Measurements from ENCODE around the gene ARHGEF9. TPM values are rescaled to one million over a fixed set of nuclear protein-coding genes. Genes with fewer than 3 reads are reported as not detected.
A peak's percentile ranks its signal among the peaks of the same experiment; 100 is the strongest.

The ARHGEF9 gene
- total and polyA plus RNA-seq, 5 donors: 60.6 to 126 (median 84.1) TPM

GRCh38 chrX:63746715-63747114 is 38.3 kb downstream of the ARHGEF9 start:
- H3K27me3 ChIP-seq (ENCODE audit: control insufficient read depth, insufficient read depth): no peaks in the 10 kb centered on the region
- ATAC-seq (no peak), DNase-seq (no peak)
- intact Hi-C loops (cut with DNase I): loop anchor here in 1 of 4 donors (10.0 kb wide), 1 partner anchor 62 kb away; no protein-coding TSS in a partner anchor
- no peaks in the 10 kb centered on the region for H3K9me3 ChIP-seq (ENCODE audit: control insufficient read depth, low read length)
- H3K27ac ChIP-seq (ENCODE audit: low read length): peak overlapping the region; percentile 43
- peaks cover 11% of the 10 kb centered on the region for H3K4me1 ChIP-seq (ENCODE audit: control insufficient read depth, insufficient read depth, low read length)
- 50% methylated on average over 3 of the region's 3 CpGs for WGBS
- no peak overlapping the region for H3K4me3 ChIP-seq (ENCODE audit: low read length)

- Histone ChIP-seq H3K27me3 (ENCODE audit: control insufficient read depth, insufficient read depth) (no peaks in the 10 kb centered on the region), H3K27ac (ENCODE audit: low read length) (peak overlapping the region; percentile 3), H3K4me1 (ENCODE audit: control insufficient read depth, insufficient read depth, low read length) (peaks cover 15% of the 10 kb centered on the region), H3K4me3 (ENCODE audit: low read length) (no peak overlapping the region), H3K9me3 (ENCODE audit: control insufficient read depth, low read length) (no peaks in the 10 kb centered on the region)
- intact Hi-C loops (cut with DNase I): loop anchor here in 1 of 4 donors (10.0 kb wide), 1 partner anchor 61 kb away; no protein-coding TSS in a partner anchor
- DNase-seq (no peak), ATAC-seq (no peak)
- WGBS: 68% methylated on average over 1 of the region's 1 CpG
Measured at GRCh38 chrX:63746278-63746677, 38.7 kb downstream of the ARHGEF9 start.

- no peaks in the 10 kb centered on the region for H3K27me3 ChIP-seq (ENCODE audit: control insufficient read depth, insufficient read depth)
- intact Hi-C loops (cut with DNase I): loop anchor here in 1 of 4 donors (10.0 kb wide), 1 partner anchor 60 kb away; no protein-coding TSS in a partner anchor
- no peaks in the 10 kb centered on the region for H3K9me3 ChIP-seq (ENCODE audit: control insufficient read depth, low read length)
- 52% methylated on average over 2 of the region's 2 CpGs for WGBS
- no peak for DNase-seq
- peaks cover 16% of the 10 kb centered on the region for H3K4me1 ChIP-seq (ENCODE audit: control insufficient read depth, insufficient read depth, low read length)
- peak overlapping the region; percentile 35 for H3K27ac ChIP-seq (ENCODE audit: low read length)
- H3K4me3 ChIP-seq (ENCODE audit: low read length): no peak overlapping the region
- ATAC-seq: no peak
Measured at GRCh38 chrX:63744850-63745394, 40.1 kb downstream of the ARHGEF9 start.

GRCh38 chrX:63743596-63743995 is 41.4 kb downstream of the ARHGEF9 start:
- no peaks in the 10 kb centered on the region for H3K27me3 ChIP-seq (ENCODE audit: control insufficient read depth, insufficient read depth)
- no peak for DNase-seq
- no peaks in the 10 kb centered on the region for H3K9me3 ChIP-seq (ENCODE audit: control insufficient read depth, low read length)
- intact Hi-C loops (cut with DNase I): loop anchor here in 1 of 4 donors (10.0 kb wide), 1 partner anchor 59 kb away; no protein-coding TSS in a partner anchor
- WGBS: 48% methylated on average over 2 of the region's 2 CpGs
- no peak overlapping the region for H3K27ac ChIP-seq (ENCODE audit: low read length)
- peaks cover 14% of the 10 kb centered on the region for H3K4me1 ChIP-seq (ENCODE audit: control insufficient read depth, insufficient read depth, low read length)
- ATAC-seq: no peak
- H3K4me3 ChIP-seq (ENCODE audit: low read length): no peak overlapping the region

GRCh38 chrX:63740382-63740781 is 44.6 kb downstream of the ARHGEF9 start:
- no peak for ATAC-seq
- H3K4me3 ChIP-seq (ENCODE audit: low read length): no peak overlapping the region

GRCh38 chrX:63739885-63740284 is 45.1 kb downstream of the ARHGEF9 start:
- intact Hi-C loops (cut with DNase I): loop anchor here in 1 of 4 donors (10.0 kb wide), 1 partner anchor 55 kb away; no protein-coding TSS in a partner anchor
- DNase-seq: no peak

More at GRCh38 chrX:63740382-63740781, 44.6 kb downstream of the ARHGEF9 start:
- Histone ChIP-seq H3K27ac (ENCODE audit: low read length) (no peak overlapping the region), H3K4me1 (ENCODE audit: control insufficient read depth, insufficient read depth, low read length) (peaks cover 15% of the 10 kb centered on the region), H3K9me3 (ENCODE audit: control insufficient read depth, low read length) (no peaks in the 10 kb centered on the region), H3K27me3 (ENCODE audit: control insufficient read depth, insufficient read depth) (no peaks in the 10 kb centered on the region)
- DNase-seq: no peak
- intact Hi-C loops (cut with DNase I): loop anchor here in 1 of 4 donors (10.0 kb wide), 1 partner anchor 56 kb away; no protein-coding TSS in a partner anchor
- WGBS: 84% methylated on average over 2 of the region's 2 CpGs

GRCh38 chrX:63738696-63739095 is 46.3 kb downstream of the ARHGEF9 start:
- intact Hi-C loops (cut with DNase I): no loop called here
- Histone ChIP-seq H3K4me1 (ENCODE audit: control insufficient read depth, insufficient read depth, low read length) (peaks cover 12% of the 10 kb centered on the region), H3K4me3 (ENCODE audit: low read length) (no peak overlapping the region), H3K27ac (ENCODE audit: low read length) (no peak overlapping the region), H3K9me3 (ENCODE audit: control insufficient read depth, low read length) (no peaks in the 10 kb centered on the region), H3K27me3 (ENCODE audit: control insufficient read depth, insufficient read depth) (no peaks in the 10 kb centered on the region)
- no peak for DNase-seq
- ATAC-seq: no peak
- 41% methylated on average over 1 of the region's 1 CpG for WGBS

More at GRCh38 chrX:63739885-63740284, 45.1 kb downstream of the ARHGEF9 start:
- Histone ChIP-seq H3K9me3 (ENCODE audit: control insufficient read depth, low read length) (no peaks in the 10 kb centered on the region), H3K4me3 (ENCODE audit: low read length) (no peak overlapping the region), H3K27me3 (ENCODE audit: control insufficient read depth, insufficient read depth) (no peaks in the 10 kb centered on the region), H3K4me1 (ENCODE audit: control insufficient read depth, insufficient read depth, low read length) (peaks cover 12% of the 10 kb centered on the region), H3K27ac (ENCODE audit: low read length) (no peak overlapping the region)
- no peak for ATAC-seq

- intact Hi-C loops (cut with DNase I): no loop called here
- Histone ChIP-seq H3K4me3 (ENCODE audit: low read length) (no peak overlapping the region), H3K9me3 (ENCODE audit: control insufficient read depth, low read length) (no peaks in the 10 kb centered on the region), H3K27me3 (ENCODE audit: control insufficient read depth, insufficient read depth) (no peaks in the 10 kb centered on the region), H3K27ac (ENCODE audit: low read length) (no peak overlapping the region), H3K4me1 (ENCODE audit: control insufficient read depth, insufficient read depth, low read length) (peaks cover 14% of the 10 kb centered on the region)
- DNase-seq (no peak), ATAC-seq (no peak)
- 90% methylated on average over 3 of the region's 3 CpGs for WGBS
Measured at GRCh38 chrX:63737131-63737921, 47.7 kb downstream of the ARHGEF9 start.

GRCh38 chrX:63735882-63736281 is 49.1 kb downstream of the ARHGEF9 start:
- no peak overlapping the region for H3K4me3 ChIP-seq (ENCODE audit: low read length)
- no peak overlapping the region for H3K27ac ChIP-seq (ENCODE audit: low read length)
- 12% methylated on average over 1 of the region's 1 CpG for WGBS
- H3K27me3 ChIP-seq (ENCODE audit: control insufficient read depth, insufficient read depth): no peaks in the 10 kb centered on the region
- peaks cover 8% of the 10 kb centered on the region for H3K4me1 ChIP-seq (ENCODE audit: control insufficient read depth, insufficient read depth, low read length)
- intact Hi-C loops (cut with DNase I): no loop called here
- H3K9me3 ChIP-seq (ENCODE audit: control insufficient read depth, low read length): no peaks in the 10 kb centered on the region
- no peak for ATAC-seq
- no peak for DNase-seq

- ATAC-seq: no peak
- Histone ChIP-seq H3K27ac (ENCODE audit: low read length) (no peak overlapping the region), H3K4me3 (ENCODE audit: low read length) (no peak overlapping the region), H3K4me1 (ENCODE audit: control insufficient read depth, insufficient read depth, low read length) (peaks cover 7% of the 10 kb centered on the region), H3K9me3 (ENCODE audit: control insufficient read depth, low read length) (no peaks in the 10 kb centered on the region), H3K27me3 (ENCODE audit: control insufficient read depth, insufficient read depth) (no peaks in the 10 kb centered on the region)
- intact Hi-C loops (cut with DNase I): no loop called here
- 50% methylated on average over 1 of the region's 1 CpG for WGBS
- no peak for DNase-seq
Measured at GRCh38 chrX:63720293-63720692, 64.7 kb downstream of the ARHGEF9 start.

- H3K4me3 ChIP-seq (ENCODE audit: low read length): no peak overlapping the region
- ATAC-seq (peak in 1 of 2 donors; percentile 41), DNase-seq (no peak)
- intact Hi-C loops (cut with DNase I): no loop called here
- H3K27ac ChIP-seq (ENCODE audit: low read length): peak overlapping the region; percentile 58
- no peaks in the 10 kb centered on the region for H3K9me3 ChIP-seq (ENCODE audit: control insufficient read depth, low read length)
- H3K27me3 ChIP-seq (ENCODE audit: control insufficient read depth, insufficient read depth): no peaks in the 10 kb centered on the region
- H3K4me1 ChIP-seq (ENCODE audit: control insufficient read depth, insufficient read depth, low read length): peaks cover 7% of the 10 kb centered on the region
Measured at GRCh38 chrX:63719633-63720032, 65.4 kb downstream of the ARHGEF9 start.
